Renal cortex interstitium (tissue), 15 donors: Measurements from ENCODE around the gene CASP7. TPM values are rescaled to one million over a fixed set of nuclear protein-coding genes. Genes with fewer than 3 reads are reported as not detected.
"Not testable (repeated sequence)": the region's sequence is repeated elsewhere in the genome, so short reads cannot be mapped to it uniquely, and the experiment has no call there.

Experiments
- DNase-seq, 11 donors: peaks; one replicate each; pipeline ENCODE4 v3.0.0-alpha.2; 2013; ENCODE audit warnings: low read depth in 9 of 11, low spot score in 4 of 11; ENCODE audit errors: extremely low read depth in 1 of 11
- long read RNA-seq, 16 experiments: transcript quantifications; one replicate each; lab custom pipeline, GENCODE V29; 2026
- polyA plus RNA-seq, 3 donors: library from polyadenylated mRNA; unstranded; fragments of 120-200 nt; gene quantifications; one replicate each; pipeline ENCODE4 v1.2.1, GENCODE V29; 2013; ENCODE audit not compliant: insufficient read length in 3 of 3

CASP7 gene
- polyA plus RNA-seq, result 10 to 100 TPM; 24.6 to 26.9 (median 24.6) TPM
- long read RNA-seq, donor 1, partial matches to known transcripts, result 0 of 4 reads
- long read RNA-seq, donor 1, other reads (novel, unspliced or antisense), result 0 of 4 reads
- long read RNA-seq, donor 2, partial matches to known transcripts, result 6 of 9 reads
- long read RNA-seq, donor 2, other reads (novel, unspliced or antisense), result 0 of 9 reads
- long read RNA-seq, donor 3, transcript CASP7-203 (7 exons, 2,377 nt), result major isoform, 6 of 10 reads
- long read RNA-seq, donor 3, partial matches to known transcripts, result 0 of 10 reads
- long read RNA-seq, donor 3, other reads (novel, unspliced or antisense), result 0 of 10 reads
- long read RNA-seq, donor 4, partial matches to known transcripts, result 0 of 5 reads
- long read RNA-seq, donor 4, other reads (novel, unspliced or antisense), result 0 of 5 reads
- long read RNA-seq, donor 5, result 0 reads
- long read RNA-seq, donor 6, partial matches to known transcripts, result 0 of 3 reads
- long read RNA-seq, donor 6, other reads (novel, unspliced or antisense), result 0 of 3 reads
- long read RNA-seq, donor 7, partial matches to known transcripts, result 6 of 10 reads
- long read RNA-seq, donor 7, other reads (novel, unspliced or antisense), result 0 of 10 reads
- long read RNA-seq, donor 8, transcript CASP7-203 (7 exons, 2,377 nt), result major isoform, 10 of 15 reads
- long read RNA-seq, donor 8, partial matches to known transcripts, result 0 of 15 reads
- long read RNA-seq, donor 8, other reads (novel, unspliced or antisense), result 0 of 15 reads
- long read RNA-seq, donor 9, partial matches to known transcripts, result 0 of 2 reads
- long read RNA-seq, donor 9, other reads (novel, unspliced or antisense), result 0 of 2 reads
- long read RNA-seq, donor 10, partial matches to known transcripts, result 0 of 4 reads
- long read RNA-seq, donor 10, other reads (novel, unspliced or antisense), result 0 of 4 reads
- long read RNA-seq, donor 11, partial matches to known transcripts, result 0 of 2 reads
- long read RNA-seq, donor 11, other reads (novel, unspliced or antisense), result 0 of 2 reads
- long read RNA-seq, donor 12, partial matches to known transcripts, result 0 of 3 reads
- long read RNA-seq, donor 12, other reads (novel, unspliced or antisense), result 0 of 3 reads
- long read RNA-seq, donor 13, result 0 reads
- long read RNA-seq, donor 14, partial matches to known transcripts, result 0 of 4 reads
- long read RNA-seq, donor 14, other reads (novel, unspliced or antisense), result 0 of 4 reads
- long read RNA-seq, donor 15, result 0 reads
- long read RNA-seq, donor 16, transcript CASP7-203 (7 exons, 2,377 nt), result major isoform, 13 of 29 reads
- long read RNA-seq, donor 16, partial matches to known transcripts, result 10 of 29 reads
- long read RNA-seq, donor 16, other reads (novel, unspliced or antisense), result 0 of 29 reads

- DNase-seq, result peak; percentile 68 to 86 (median 77)
Observed at GRCh38 chr10:113679463-113680189, at the start of gene CASP7. TSS of gene CASP7 (plus strand) at chr10:113679912. CDS start at chr10:113697494, 17,582 bp downstream.

GRCh38 chr10:113630929-113631533, 48.7 kb upstream of the CASP7 start:
- no peak for DNase-seq

- DNase-seq, result peak in 1 of 11 donors; percentile 31
Observed at GRCh38 chr10:113631684-113632367, 47.9 kb upstream of the CASP7 start.

- DNase-seq, result no peak
Observed at GRCh38 chr10:113639966-113640365, 39.7 kb upstream of the CASP7 start.

- no peak for DNase-seq
Observed at GRCh38 chr10:113641702-113642101, 38.0 kb upstream of the CASP7 start.

GRCh38 chr10:113643183-113643582, 36.5 kb upstream of the CASP7 start:
- DNase-seq, result no peak

- DNase-seq, result no peak
Observed at GRCh38 chr10:113644185-113645120, 35.3 kb upstream of the CASP7 start.

- no peak for DNase-seq
Observed at GRCh38 chr10:113646336-113647201, 33.1 kb upstream of the CASP7 start.

- DNase-seq, result no peak
Observed at GRCh38 chr10:113647812-113648211, 31.9 kb upstream of the CASP7 start.

GRCh38 chr10:113648478-113648877, 31.2 kb upstream of the CASP7 start:
- DNase-seq, result peak in 3 of 11 donors; percentile 8 to 29 (median 27)

- no peak for DNase-seq
Observed at GRCh38 chr10:113650172-113650571, 29.5 kb upstream of the CASP7 start.

- no peak for DNase-seq
Observed at GRCh38 chr10:113651021-113651420, 28.7 kb upstream of the CASP7 start.

GRCh38 chr10:113651898-113652297, 27.8 kb upstream of the CASP7 start:
- DNase-seq, result no peak

GRCh38 chr10:113652456-113652855, 27.3 kb upstream of the CASP7 start:
- DNase-seq, result not testable (repeated sequence)

- DNase-seq, result no peak
Observed at GRCh38 chr10:113656896-113657295, 22.8 kb upstream of the CASP7 start.
